Osteoblast (primary cell): ENCODE measurements around the gene SSX4. TPM values are rescaled to one million over a fixed set of nuclear protein-coding genes. Genes with fewer than 3 reads are reported as not detected.
"Not testable (repeated sequence)": the region's sequence is repeated elsewhere in the genome, so short reads cannot be mapped to it uniquely, and the experiment has no call there.

ENCODE experiments used
- DNase-seq: peaks from one replicate; pipeline ENCODE4 v3.0.0; 2011; ENCODE audit warnings: low spot score, mixed read lengths; ENCODE audit not compliant: insufficient read length; ENCODE audit errors: missing footprints
- H2AFZ ChIP-seq: 2 replicates; pipeline ENCODE4 v1.6.0; 2011; ENCODE audit warnings: mild to moderate bottlenecking, low read length
- H3K27ac ChIP-seq: 2 replicates; pipeline ENCODE4 v1.5.1; 2011; ENCODE audit warnings: mild to moderate bottlenecking, low read depth, low read length, moderate library complexity
- H3K27me3 ChIP-seq: 2 replicates; pipeline ENCODE4 v1.6.0; 2012; ENCODE audit warnings: mild to moderate bottlenecking, control low read depth, inconsistent platforms, low read length, moderate library complexity; ENCODE audit not compliant: insufficient read depth
- H3K36me3 ChIP-seq: 2 replicates; pipeline ENCODE4 v1.5.1; 2011; ENCODE audit warnings: mild to moderate bottlenecking, low read length, control low read depth, moderate library complexity; ENCODE audit not compliant: insufficient read depth
- H3K4me1 ChIP-seq: 2 replicates; pipeline ENCODE4 v1.5.1; 2011; ENCODE audit warnings: mild to moderate bottlenecking, low read length, control low read depth, moderate library complexity; ENCODE audit not compliant: insufficient read depth
- H3K4me2 ChIP-seq: 2 replicates; pipeline ENCODE4 v1.6.0; 2011; ENCODE audit warnings: mild to moderate bottlenecking, low read length; ENCODE audit not compliant: insufficient read depth
- H3K4me3 ChIP-seq: fragments of 200-600 bp; sonication (generic); 3 replicates; pipeline ENCODE4 v1.5.1; 2012; ENCODE audit warnings: mild to moderate bottlenecking, low read length, inconsistent platforms; ENCODE audit not compliant: insufficient read depth
- H3K79me2 ChIP-seq: 2 replicates; pipeline ENCODE4 v1.6.0; 2012; ENCODE audit warnings: mild to moderate bottlenecking, low read length, control low read depth, inconsistent platforms; ENCODE audit not compliant: insufficient read depth
- H3K9me3 ChIP-seq: 2 replicates; pipeline ENCODE4 v1.5.1; 2011; ENCODE audit warnings: low read depth, low read length, control low read depth
- H4K20me1 ChIP-seq: 2 replicates; pipeline ENCODE4 v1.6.0; 2012; ENCODE audit warnings: mild to moderate bottlenecking, low read length, control low read depth; ENCODE audit not compliant: insufficient read depth
- CTCF ChIP-seq: IDR thresholded peaks from 2 replicates; pipeline ENCODE4 v1.5.1; 2011; ENCODE audit warnings: mild to moderate bottlenecking, low read depth, low read length, moderate library complexity; ENCODE audit errors: extremely low read depth
- total RNA-seq: library from RNA; depleted of rRNA; stranded (reverse); fragments of >200 nt; gene quantifications from 2 replicates; pipeline ENCODE4 v1.2.3, GENCODE V29; 2012

SSX4 gene, protein sequence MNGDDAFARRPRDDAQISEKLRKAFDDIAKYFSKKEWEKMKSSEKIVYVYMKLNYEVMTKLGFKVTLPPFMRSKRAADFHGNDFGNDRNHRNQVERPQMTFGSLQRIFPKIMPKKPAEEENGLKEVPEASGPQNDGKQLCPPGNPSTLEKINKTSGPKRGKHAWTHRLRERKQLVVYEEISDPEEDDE
- total RNA-seq = not detected in 2 replicates

GRCh38 chrX:48383239-48383638, at the start of gene SSX4:
Gene SSX4 (plus strand): TSS chrX:48383539. CDS start chrX:48384054, 515 bp downstream.
- H3K79me2 ChIP-seq, H4K20me1 ChIP-seq, H3K4me3 ChIP-seq, H3K4me1 ChIP-seq, H3K27me3 ChIP-seq, H3K9me3 ChIP-seq, DNase-seq, H2AFZ ChIP-seq, H3K36me3 ChIP-seq, H3K4me2 ChIP-seq, H3K27ac ChIP-seq: not testable (repeated sequence)

GRCh38 chrX:48346059-48346458, 37.3 kb upstream of the SSX4 start:
- H4K20me1 ChIP-seq, H3K4me2 ChIP-seq, H3K9me3 ChIP-seq, H3K27me3 ChIP-seq, H3K27ac ChIP-seq, H2AFZ ChIP-seq, H3K79me2 ChIP-seq, H3K4me1 ChIP-seq, H3K36me3 ChIP-seq, H3K4me3 ChIP-seq: not testable (repeated sequence)
- DNase-seq = peak; percentile 26

GRCh38 chrX:48356315-48357094, 26.8 kb upstream of the SSX4 start, which contains the start of gene SSX3:
Gene SSX3 (minus strand): TSS chrX:48356703. CDS start chrX:48355249, 1,454 bp downstream.
- not testable (repeated sequence) for H3K27ac ChIP-seq, H3K27me3 ChIP-seq, H3K4me2 ChIP-seq, H3K36me3 ChIP-seq, DNase-seq, H3K4me1 ChIP-seq, H3K4me3 ChIP-seq, H3K79me2 ChIP-seq, H3K9me3 ChIP-seq, H2AFZ ChIP-seq, H4K20me1 ChIP-seq

- Histone ChIP-seq H2AFZ (no peak overlapping the region), H3K27me3 (no peaks in the 10 kb centered on the region), H3K27ac (no peak overlapping the region), H3K4me3 (no peak overlapping the region), H3K79me2 (no peaks in the 10 kb centered on the region), H3K36me3 (no peaks in the 10 kb centered on the region), H4K20me1 (no peaks in the 10 kb centered on the region), H3K4me2 (no peak overlapping the region), H3K9me3 (no peaks in the 10 kb centered on the region), H3K4me1 (no peaks in the 10 kb centered on the region)
- no peak for DNase-seq
- TF ChIP-seq CTCF = no peak
Observed at GRCh38 chrX:48357681-48358080, 25.7 kb upstream of the SSX4 start.

DNA sequence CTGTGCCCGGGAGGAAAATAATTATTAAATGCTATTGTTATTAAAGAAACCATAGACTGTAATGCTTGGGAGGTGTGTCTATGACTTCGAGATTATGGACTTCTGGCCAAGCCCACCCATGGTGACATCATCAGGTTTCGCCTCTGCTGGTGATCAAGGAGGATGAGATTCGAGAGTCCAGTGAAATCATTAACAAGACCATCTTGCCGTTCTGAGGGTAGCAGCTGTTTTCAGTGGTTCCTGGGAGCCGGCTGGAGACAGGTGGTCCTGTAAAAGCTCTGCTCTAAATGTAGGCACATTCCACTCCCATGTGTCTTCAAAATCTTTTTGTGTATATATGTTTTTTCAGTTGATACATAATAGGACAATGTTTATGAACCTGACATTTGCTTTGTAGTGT, 24.1 kb upstream of the SSX4 start:
- not testable (repeated sequence) for H3K27me3 ChIP-seq, H3K9me3 ChIP-seq, H3K4me1 ChIP-seq, H3K27ac ChIP-seq, H4K20me1 ChIP-seq, H2AFZ ChIP-seq, H3K79me2 ChIP-seq, DNase-seq, H3K4me2 ChIP-seq, H3K36me3 ChIP-seq, H3K4me3 ChIP-seq

GRCh38 chrX:48367717-48368408, 15.5 kb upstream of the SSX4 start:
- not testable (repeated sequence) for H3K9me3 ChIP-seq, H2AFZ ChIP-seq, H3K4me2 ChIP-seq, H3K4me1 ChIP-seq, H3K79me2 ChIP-seq, H4K20me1 ChIP-seq, H3K27ac ChIP-seq, H3K4me3 ChIP-seq, H3K36me3 ChIP-seq, DNase-seq, H3K27me3 ChIP-seq

GRCh38 chrX:48370408-48370807, 12.9 kb upstream of the SSX4 start:
- not testable (repeated sequence) for H3K4me2 ChIP-seq, H3K36me3 ChIP-seq, H3K79me2 ChIP-seq

DNA sequence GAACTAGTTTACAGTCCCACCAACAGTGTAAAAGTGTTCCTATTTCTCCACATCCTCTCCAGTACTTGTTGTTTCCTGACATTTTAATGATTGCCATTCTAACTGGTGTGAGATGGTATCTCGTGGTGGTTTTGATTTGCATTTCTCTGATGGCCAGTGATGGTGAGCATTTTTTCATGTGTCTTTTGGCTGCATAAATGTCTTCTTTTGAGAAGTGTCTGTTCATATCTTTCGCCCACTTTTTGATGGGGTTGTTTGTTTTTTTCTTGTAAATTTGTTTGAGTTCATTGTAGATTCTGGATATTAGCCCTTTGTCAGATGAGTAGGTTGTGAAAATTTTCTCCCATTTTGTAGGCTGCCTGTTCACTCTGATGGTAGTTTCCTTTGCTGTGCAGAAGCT, 13.6 kb downstream of the SSX4 start:
- not testable (repeated sequence) for H3K27me3 ChIP-seq, DNase-seq, H3K4me1 ChIP-seq, H3K4me3 ChIP-seq, H3K27ac ChIP-seq, H3K36me3 ChIP-seq, H3K79me2 ChIP-seq, H3K9me3 ChIP-seq, H2AFZ ChIP-seq, H3K4me2 ChIP-seq, H4K20me1 ChIP-seq

More at GRCh38 chrX:48370408-48370807, 12.9 kb upstream of the SSX4 start:
- not testable (repeated sequence) for H4K20me1 ChIP-seq, H3K4me1 ChIP-seq, H3K9me3 ChIP-seq, H3K4me3 ChIP-seq, H2AFZ ChIP-seq, H3K27ac ChIP-seq, DNase-seq, H3K27me3 ChIP-seq
